Large intestine (tissue), 3 donors: ENCODE measurements around the gene PDGFC. TPM values are rescaled to one million over a fixed set of nuclear protein-coding genes. Genes with fewer than 3 reads are reported as not detected.
A peak's percentile ranks its signal among the peaks of the same experiment; 100 is the strongest.

Experiments
- DNase-seq, 2 donors: peaks; one replicate each; pipeline versions ENCODE4 v3.0.0 to v3.0.0-alpha.2; 2013
- H3K27ac ChIP-seq: one replicate; pipeline ENCODE4 v1.5.1; 2013; ENCODE audit warnings: low read length
- H3K27me3 ChIP-seq: 2 replicates; pipeline ENCODE4 v1.6.1; 2013; ENCODE audit warnings: low read length; ENCODE audit not compliant: control insufficient read depth, insufficient read depth
- H3K36me3 ChIP-seq: 2 replicates; pipeline ENCODE4 v1.6.1; 2013; ENCODE audit warnings: low read length; ENCODE audit not compliant: control insufficient read depth, insufficient read depth
- H3K4me1 ChIP-seq: one replicate; pipeline ENCODE4 v1.6.1; 2013; ENCODE audit warnings: low read length; ENCODE audit not compliant: control insufficient read depth, insufficient read depth
- H3K4me3 ChIP-seq: one replicate; pipeline ENCODE4 v1.5.1; 2013; ENCODE audit warnings: low read length
- H3K9me3 ChIP-seq: one replicate; pipeline ENCODE4 v1.6.1; 2013; ENCODE audit warnings: mild to moderate bottlenecking, low read depth, low read length, moderate library complexity; ENCODE audit not compliant: control insufficient read depth
- WGBS: methylation state at CpG from one replicate; pipeline ENCODE4 v1.1.5; 2013; ENCODE audit warnings: low lambda C conversion rate; ENCODE audit not compliant: insufficient coverage; 5-methylcytosine and 5-hydroxymethylcytosine counted together
- polyA plus RNA-seq: library from polyadenylated mRNA; unstranded; fragments of 120-200 nt; gene quantifications from one replicate; pipeline ENCODE4 v1.2.1, GENCODE V29; 2013

Gene PDGFC
- polyA plus RNA-seq, 1 donor: 23.5 TPM

- H3K4me1 ChIP-seq: no peaks in the 10 kb centered on the region
- no peaks in the 10 kb centered on the region for H3K36me3 ChIP-seq
- no CpG with 5 or more reads among the region's 4 CpGs for WGBS
- H3K27ac ChIP-seq: no peak overlapping the region
- DNase-seq: no peak
- H3K4me3 ChIP-seq: no peak overlapping the region
- no peaks in the 10 kb centered on the region for H3K9me3 ChIP-seq
- H3K27me3 ChIP-seq: no peaks in the 10 kb centered on the region
Measured at GRCh38 chr4:156779042-156779441, 192.6 kb downstream of the PDGFC start.

- Histone ChIP-seq H3K4me1 (no peaks in the 10 kb centered on the region), H3K36me3 (no peaks in the 10 kb centered on the region), H3K9me3 (no peaks in the 10 kb centered on the region), H3K27ac (no peak overlapping the region), H3K27me3 (no peaks in the 10 kb centered on the region), H3K4me3 (no peak overlapping the region)
- peak in 1 of 2 donors; percentile 41 for DNase-seq
- WGBS: 38% methylated on average over 1 of the region's 1 CpG
Measured at GRCh38 chr4:156778606-156779005, 193.0 kb downstream of the PDGFC start.

- no peaks in the 10 kb centered on the region for H3K9me3 ChIP-seq
- no peak overlapping the region for H3K4me3 ChIP-seq
- H3K4me1 ChIP-seq: no peaks in the 10 kb centered on the region
- DNase-seq: no peak
- H3K27me3 ChIP-seq: no peaks in the 10 kb centered on the region
- no CpG with 5 or more reads among the region's 1 CpG for WGBS
- H3K27ac ChIP-seq: no peak overlapping the region
- H3K36me3 ChIP-seq: no peaks in the 10 kb centered on the region
Measured at GRCh38 chr4:156778093-156778492, 193.5 kb downstream of the PDGFC start.

GRCh38 chr4:156775813-156776212 is 195.8 kb downstream of the PDGFC start:
- whole genome bisulfite sequencing: no CpG with 5 or more reads among the region's 1 CpG
- H3K4me1 ChIP-seq: no peaks in the 10 kb centered on the region
- DNase-seq: no peak
- no peaks in the 10 kb centered on the region for H3K9me3 ChIP-seq
- H3K27ac ChIP-seq: no peak overlapping the region
- H3K27me3 ChIP-seq: no peaks in the 10 kb centered on the region
- H3K36me3 ChIP-seq: no peaks in the 10 kb centered on the region
- H3K4me3 ChIP-seq: no peak overlapping the region

- no peaks in the 10 kb centered on the region for H3K4me1 ChIP-seq
- H3K27ac ChIP-seq: no peak overlapping the region
- WGBS: no CpG with 5 or more reads among the region's 4 CpGs
- H3K36me3 ChIP-seq: no peaks in the 10 kb centered on the region
- peak in 1 of 2 donors; percentile 10 for DNase-seq
- no peaks in the 10 kb centered on the region for H3K27me3 ChIP-seq
- no peak overlapping the region for H3K4me3 ChIP-seq
- H3K9me3 ChIP-seq: no peaks in the 10 kb centered on the region
Measured at GRCh38 chr4:156774422-156774821, 197.2 kb downstream of the PDGFC start.

- Histone ChIP-seq H3K4me3 (no peak overlapping the region), H3K4me1 (no peaks in the 10 kb centered on the region)
Measured at GRCh38 chr4:156773648-156774357, 197.8 kb downstream of the PDGFC start.

GRCh38 chr4:156771171-156771837 is 200.3 kb downstream of the PDGFC start:
- no peak for DNase-seq
- no peaks in the 10 kb centered on the region for H3K27me3 ChIP-seq
- no peak overlapping the region for H3K27ac ChIP-seq
- H3K4me1 ChIP-seq: no peaks in the 10 kb centered on the region
- 72% methylated on average over 2 of the region's 6 CpGs for WGBS
- no peak overlapping the region for H3K4me3 ChIP-seq
- no peaks in the 10 kb centered on the region for H3K36me3 ChIP-seq
- no peaks in the 10 kb centered on the region for H3K9me3 ChIP-seq

More at GRCh38 chr4:156773648-156774357, 197.8 kb downstream of the PDGFC start:
- Histone ChIP-seq H3K9me3 (no peaks in the 10 kb centered on the region), H3K27me3 (no peaks in the 10 kb centered on the region), H3K36me3 (no peaks in the 10 kb centered on the region), H3K27ac (no peak overlapping the region)
- no peak for DNase-seq
- WGBS: 82% methylated on average over 2 of the region's 4 CpGs

GRCh38 chr4:156770140-156770539 is 201.5 kb downstream of the PDGFC start:
- Histone ChIP-seq H3K4me1 (no peaks in the 10 kb centered on the region), H3K36me3 (no peaks in the 10 kb centered on the region), H3K27ac (no peak overlapping the region), H3K4me3 (no peak overlapping the region), H3K9me3 (no peaks in the 10 kb centered on the region), H3K27me3 (no peaks in the 10 kb centered on the region)
- 95% methylated on average over 2 of the region's 2 CpGs for WGBS
- no peak for DNase-seq

GRCh38 chr4:156767911-156768415 is 203.6 kb downstream of the PDGFC start:
- Histone ChIP-seq H3K27me3 (no peaks in the 10 kb centered on the region), H3K27ac (no peak overlapping the region), H3K36me3 (no peaks in the 10 kb centered on the region), H3K4me1 (no peaks in the 10 kb centered on the region), H3K4me3 (no peak overlapping the region), H3K9me3 (no peaks in the 10 kb centered on the region)
- no peak for DNase-seq
- 85% methylated on average over 5 of the region's 5 CpGs for WGBS

- Histone ChIP-seq H3K9me3 (no peaks in the 10 kb centered on the region), H3K27ac (no peak overlapping the region), H3K27me3 (no peaks in the 10 kb centered on the region), H3K4me3 (no peak overlapping the region), H3K4me1 (no peaks in the 10 kb centered on the region), H3K36me3 (peaks cover 4% of the 10 kb centered on the region)
- WGBS: no CpG with 5 or more reads among the region's 1 CpG
- DNase-seq: no peak
Measured at GRCh38 chr4:156766846-156767245, 204.8 kb downstream of the PDGFC start.
